Measurements from ENCODE around the gene MYZAP.

Gene MYZAP

DNA sequence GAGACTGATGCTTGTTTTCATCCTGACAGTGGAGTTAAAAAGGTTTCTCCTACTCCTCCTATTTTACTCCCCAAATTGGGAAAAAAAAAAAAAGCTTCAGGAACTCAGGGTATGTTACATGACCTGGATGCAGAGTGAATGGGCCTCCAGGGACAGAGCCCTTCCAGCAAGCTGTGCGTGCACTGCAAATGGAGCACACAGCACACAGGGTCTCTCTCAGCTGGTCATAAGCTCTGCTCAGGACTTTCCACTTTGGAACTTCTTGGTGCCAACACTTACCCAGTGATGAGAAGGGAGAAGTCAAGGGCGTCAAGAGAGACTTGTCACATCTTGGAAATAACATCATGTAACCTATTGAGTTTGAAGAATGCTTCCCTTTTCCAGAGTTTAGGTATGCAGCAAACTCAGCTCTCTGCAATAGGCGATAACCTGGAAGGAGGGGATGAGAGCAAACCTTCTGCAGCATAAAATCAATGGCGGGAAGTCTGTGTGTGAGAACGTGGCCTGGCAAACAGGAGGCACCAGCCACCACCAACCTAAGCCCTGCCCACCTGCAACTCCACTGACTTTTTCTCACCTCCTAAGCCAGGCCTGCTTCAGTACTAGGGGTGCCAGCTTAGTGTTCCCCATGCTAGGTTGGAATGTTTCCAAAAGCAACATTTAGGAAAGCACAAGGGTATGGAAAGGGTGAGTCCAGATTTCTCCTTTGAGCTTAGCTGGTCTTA is 39.8 kb downstream of the MYZAP start:
- DNase-seq, result no peak

DNA sequence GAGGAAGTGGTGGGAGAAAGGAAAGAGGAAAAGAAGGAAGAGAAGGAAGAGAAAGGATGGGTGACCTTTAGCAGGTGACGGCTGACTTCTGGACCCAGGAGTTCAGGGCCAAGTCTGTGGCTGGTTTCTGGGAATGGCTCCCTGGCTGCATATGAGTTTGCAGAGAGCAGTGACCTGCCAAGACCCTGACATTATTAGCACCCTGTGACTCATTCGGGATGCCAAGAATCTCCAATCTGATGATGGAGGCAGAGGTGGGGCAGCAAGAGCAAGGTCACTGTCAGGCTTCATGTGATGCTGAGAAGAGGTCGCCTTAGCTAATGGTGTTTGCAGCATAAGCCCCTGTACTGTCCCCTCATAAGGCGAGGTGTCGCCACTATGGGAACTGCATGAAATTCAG is 42.6 kb downstream of the MYZAP start:
- no peak for DNase-seq

DNA sequence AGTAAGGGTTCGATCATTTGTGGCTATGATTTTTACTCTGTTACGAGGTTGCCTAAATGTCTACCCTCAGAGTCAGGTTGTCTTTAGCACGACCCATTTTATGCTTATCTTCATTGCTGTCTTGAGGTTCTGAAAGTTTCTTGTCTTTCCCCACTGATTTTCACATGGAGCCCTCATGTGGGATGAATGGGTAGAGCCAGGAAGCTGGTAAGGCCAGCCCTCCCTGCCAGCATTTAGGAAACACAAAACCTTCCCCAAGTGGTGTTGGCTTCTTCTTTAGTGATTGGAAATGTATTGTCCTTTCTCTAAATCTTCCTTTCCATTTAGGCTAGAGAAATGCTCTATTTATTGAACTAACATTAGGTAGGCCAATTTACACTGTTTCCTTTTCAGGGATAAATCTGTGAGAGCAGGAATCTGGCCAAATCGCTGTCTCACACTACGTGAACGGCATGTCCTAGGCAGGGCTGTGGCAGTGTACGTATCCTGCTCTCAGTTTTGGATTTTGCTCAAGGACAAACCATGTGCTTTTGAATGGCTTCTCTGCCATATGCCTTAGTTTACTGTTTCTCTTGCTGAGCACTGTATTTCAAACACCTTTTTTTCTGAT is 43.7 kb downstream of the MYZAP start:
- no peak for DNase-seq

DNA sequence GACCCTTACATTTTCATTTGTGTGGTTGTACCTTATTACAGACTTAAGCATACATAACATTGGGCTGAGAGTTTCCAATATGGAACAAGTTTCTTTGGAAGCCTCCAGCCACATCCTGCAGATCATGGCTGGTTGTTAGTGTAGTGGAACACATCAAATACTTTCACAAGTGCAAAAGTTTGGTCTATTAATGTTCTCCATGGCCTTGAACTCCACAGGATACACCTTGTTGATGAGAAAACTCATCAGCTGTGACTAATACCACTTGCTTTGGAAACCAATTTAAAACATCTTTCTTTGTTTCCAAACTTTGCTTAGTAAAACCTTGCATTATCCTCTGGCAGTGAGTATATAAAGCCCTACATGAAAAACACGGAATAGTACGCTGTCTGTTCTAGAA is 46.1 kb downstream of the MYZAP start:
- DNase-seq, result no peak

DNA sequence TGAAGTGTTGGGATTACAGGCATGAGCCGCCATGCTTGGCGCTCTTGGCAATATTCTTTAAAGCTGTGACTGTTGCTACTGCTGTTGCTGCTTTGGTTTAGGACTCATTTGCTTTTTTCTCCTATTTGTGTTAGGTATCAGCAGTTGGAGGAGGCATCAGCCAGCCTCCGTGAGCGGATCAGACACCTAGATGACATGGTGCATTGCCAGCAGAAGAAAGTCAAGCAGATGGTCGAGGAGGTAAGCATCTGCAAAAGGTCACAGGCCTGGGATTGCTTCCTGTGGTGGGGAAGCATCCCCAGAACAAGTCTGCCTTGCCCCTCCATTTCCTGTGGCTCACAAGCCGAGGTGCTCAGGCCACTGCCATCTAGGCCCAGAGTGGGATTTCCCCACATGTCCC is 47.6 kb downstream of the MYZAP start:
- DNase-seq, result no peak

DNA sequence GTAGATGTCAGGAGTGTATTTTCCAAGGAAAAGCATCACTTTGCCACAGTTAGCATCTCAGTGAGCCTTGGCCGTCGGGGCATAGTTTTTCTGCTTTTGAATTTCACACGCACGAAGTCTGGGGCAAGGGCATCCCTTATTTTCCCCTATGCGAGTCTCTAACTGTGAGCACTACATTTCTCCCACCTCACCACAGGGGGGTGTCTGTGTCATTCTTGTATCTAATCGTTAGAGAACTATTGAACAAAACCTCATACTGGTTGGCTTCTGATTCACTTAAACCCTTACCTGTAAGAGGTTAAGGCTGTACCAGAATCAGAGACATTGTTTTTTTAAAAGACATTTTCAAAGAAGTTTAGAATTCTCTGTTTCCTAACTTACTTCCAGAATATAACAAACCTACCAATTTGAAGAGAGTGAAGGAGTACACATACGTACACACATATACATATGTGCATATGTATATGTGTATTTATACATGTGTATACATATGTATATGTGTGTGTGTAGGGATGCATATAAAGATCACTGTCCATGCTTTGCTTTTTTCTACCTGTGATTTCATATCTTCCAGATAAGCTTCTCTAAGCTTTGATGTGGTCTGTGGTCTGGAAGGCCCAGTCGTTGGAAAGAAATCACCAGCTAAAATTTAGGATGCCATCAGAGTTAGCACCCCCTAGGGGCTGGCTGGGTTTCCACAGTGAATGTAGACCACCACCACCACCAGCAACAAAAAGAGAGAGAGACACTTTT is 49.4 kb downstream of the MYZAP start:
- no peak for DNase-seq

DNA sequence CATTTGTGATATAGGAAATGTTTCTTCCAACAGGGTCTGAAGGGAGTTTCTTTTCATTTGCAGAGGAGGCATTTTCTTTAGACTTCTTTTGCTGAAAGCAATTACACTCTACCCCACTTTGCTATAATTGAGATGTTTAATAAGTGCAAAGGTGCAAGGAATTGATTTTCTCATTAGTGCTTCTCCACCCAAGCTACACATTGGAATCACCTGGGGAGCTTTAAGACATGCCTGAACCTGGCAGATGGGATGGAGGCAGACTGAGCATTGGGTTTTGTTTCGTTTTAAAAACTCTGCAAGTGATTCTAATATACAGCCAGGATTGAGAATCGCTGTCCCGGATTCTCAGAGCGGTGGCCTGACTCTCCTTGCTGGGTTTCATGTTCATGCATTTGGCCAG is 52.1 kb downstream of the MYZAP start:
- no peak for DNase-seq

DNA sequence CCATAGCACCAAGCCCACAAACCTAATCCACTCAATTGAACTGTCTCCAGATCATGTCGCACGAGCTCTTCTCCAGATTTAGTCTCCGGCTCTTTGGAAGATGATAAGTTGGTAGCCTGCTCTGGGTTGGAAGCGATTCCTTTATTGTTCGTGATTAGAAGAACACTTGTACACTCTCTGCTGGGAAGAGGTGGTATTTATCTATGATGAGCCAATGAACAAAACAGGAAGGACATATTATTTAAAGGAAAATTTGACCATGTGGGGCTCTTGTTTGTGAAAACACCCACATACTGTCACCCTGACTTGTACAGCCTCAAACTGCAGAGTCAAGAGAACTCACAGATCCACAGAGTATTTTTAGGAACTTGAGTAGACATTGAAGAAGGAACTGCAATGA is 54.4 kb downstream of the MYZAP start:
- DNase-seq, result no peak

DNA sequence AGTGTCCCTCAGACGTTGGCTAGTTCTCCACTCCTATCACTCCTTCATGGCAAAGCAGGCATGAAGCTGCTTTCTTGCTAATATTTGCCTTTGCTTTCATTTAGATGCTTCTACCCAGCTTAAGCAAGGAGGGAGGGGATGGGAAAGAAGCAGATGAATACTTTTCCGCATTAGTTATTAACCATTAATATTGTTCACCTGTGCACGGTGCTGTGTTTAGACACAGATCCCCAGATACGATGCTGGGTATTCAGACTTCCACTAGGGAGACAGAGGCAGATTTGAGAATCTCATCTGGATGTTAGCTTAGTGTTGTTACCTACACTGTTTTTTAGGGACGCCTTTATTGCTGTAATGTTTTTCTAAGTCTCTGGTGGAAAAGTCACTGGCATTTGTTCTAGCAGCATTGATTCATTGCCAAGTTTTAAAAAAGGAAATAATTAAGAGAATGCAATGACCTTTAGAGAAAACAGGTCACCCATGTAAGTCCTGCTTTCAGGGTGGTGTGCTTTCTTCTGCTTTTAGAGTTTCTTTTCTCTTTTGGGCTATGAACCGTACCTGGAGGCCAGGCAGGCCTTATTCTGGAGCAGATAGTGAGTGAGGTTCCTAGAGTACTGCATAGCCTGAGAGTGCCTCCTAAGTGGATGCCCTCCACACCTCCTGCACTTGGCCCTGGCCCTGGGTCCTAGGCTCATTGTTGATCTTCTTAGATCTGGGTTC is 55.5 kb downstream of the MYZAP start:
- DNase-seq, result no peak

DNA sequence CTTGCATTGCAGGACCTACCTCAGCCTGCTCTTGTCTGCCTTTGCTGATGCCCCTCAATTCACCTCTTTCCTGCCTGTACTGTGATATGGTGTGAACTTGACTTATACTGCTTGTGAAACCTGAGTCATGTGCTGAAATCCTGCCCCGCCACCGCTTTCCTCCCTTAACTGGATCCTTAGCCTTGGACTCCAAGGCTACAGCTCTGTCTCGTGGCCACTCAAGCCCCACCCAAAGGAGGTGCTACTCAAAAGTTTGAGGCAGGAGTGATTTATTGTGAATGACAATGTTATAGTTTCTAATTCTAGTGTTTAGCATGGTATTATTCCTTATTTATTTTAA is 56.1 kb downstream of the MYZAP start:
- DNase-seq, result no peak

DNA sequence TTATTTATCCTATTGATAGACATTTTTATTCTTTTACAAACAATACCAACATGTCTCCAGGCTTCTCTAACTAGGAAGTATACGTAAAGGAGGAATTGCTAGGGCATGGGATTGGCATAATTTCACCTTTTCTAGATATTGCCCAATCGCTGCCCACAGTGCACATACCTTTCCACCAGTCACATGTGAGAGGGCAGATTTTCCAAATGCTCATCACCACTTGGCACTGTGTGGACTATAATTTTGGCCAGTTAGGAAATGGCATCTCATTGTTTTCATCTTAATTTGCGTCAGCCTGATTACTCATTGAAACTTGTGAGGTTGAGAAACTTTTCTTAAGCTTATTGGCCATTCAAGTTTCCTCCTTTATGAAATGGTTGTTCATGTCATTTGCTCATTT is 57.4 kb downstream of the MYZAP start:
- DNase-seq, result no peak

DNA sequence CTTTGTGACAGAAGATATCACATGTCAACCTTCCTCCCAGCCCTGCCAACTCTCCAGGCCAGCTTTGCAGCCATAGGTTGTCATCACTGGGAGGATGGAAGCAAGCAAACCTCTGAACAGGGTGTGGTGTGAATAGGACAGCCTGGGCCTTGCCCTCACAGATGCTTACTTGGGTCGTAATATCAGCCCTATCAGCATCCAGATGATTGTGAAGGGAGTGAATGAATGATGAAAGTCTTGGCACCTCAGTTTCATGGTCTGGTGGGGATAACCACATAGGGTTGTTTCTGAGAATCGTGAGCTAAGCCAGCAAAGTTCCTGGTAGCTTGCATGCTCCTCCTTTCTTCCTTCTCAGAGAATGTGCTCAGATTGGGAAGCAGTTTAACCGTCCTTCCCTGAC is 59.7 kb downstream of the MYZAP start:
- no peak for DNase-seq

DNA sequence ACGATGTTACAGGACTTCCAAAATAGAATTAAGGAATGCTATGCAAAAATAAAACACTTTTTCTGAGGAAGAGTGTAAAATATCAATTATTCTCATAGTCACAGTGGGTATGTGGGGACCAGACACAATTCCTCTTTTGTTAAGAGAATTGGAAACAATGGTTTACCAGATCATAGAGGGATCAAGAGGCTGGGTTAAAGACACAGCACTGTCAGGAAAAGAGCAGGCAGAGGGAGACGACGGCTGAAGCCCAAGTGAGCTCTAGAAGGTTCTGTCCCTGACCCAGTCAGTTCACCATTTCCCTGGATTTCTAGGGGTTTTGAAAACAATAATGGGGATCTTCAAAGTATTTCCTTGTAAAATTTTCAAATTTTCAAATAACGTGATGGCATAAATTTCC is 60.8 kb downstream of the MYZAP start:
- no peak for DNase-seq

DNA sequence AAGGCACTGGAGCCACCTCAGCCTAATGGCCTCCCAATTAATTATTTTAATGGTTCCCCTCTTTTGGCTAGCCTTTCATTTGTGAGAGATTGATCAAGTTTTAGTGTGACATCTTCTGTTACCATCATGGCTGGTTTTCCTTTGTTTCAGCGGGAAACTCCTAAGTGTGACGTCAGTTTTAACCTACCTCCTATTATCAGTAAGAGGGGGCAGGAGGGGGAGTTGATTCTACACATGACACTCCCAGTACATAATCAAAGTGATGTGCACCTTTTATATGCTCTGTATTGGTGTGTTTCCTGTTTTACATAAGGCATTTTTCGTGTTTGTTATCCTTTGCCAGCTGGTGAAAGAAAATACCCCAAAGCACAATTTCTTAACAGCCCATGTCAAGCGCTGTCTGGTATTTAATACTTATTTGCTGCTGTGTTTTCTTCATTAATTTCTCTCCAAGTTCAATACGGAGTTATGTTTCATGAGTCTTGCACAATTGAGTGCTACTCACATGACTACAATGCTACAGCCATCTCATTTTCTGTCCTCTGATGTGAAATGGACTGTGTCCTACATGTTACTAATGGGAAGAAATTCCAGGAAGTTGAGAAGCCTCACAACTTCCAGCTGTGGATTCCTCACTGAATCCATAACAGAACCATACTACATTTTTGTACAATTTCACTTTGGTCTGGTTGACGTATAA is 62.6 kb downstream of the MYZAP start:
- no peak for DNase-seq

DNA sequence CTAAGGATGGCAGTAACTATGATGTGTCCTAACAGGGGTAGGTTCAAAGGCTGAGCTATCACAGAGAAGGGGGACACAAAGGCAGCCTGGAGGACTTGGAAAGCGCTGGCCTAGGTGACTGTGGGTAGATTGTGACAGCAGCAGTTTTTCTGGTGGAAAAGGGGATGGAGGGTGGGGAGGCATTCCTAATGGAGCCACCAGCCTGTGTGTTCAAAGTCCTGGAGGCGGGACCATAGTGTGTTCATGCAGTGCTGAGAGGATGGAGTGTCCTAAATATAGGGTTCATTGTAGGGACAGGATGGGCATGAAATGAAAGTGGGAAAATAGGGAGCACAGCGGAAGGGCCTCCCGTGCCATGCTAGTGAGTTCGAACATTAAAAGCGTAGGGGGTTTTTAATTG is 63.3 kb downstream of the MYZAP start:
- no peak for DNase-seq

DNA sequence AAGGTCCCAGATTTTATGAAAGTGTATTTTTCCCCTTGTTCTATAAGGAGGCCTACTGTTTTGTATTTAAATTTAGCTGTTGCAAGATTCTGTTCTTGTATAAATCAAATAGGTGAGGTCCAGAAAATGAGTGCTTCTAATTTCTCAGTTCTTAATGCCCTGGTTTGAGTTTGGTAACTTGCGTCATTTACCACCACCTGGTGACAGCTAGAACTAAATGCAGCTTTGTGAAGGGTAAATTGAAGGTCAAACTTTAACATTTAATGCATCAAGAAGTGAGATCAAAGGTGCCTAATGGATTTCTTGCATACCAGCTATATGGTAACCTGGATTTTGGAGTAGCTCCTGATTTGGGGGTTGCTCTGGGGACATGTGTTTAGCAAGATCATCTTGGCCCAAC is 64.1 kb downstream of the MYZAP start:
- no peak for DNase-seq

DNA sequence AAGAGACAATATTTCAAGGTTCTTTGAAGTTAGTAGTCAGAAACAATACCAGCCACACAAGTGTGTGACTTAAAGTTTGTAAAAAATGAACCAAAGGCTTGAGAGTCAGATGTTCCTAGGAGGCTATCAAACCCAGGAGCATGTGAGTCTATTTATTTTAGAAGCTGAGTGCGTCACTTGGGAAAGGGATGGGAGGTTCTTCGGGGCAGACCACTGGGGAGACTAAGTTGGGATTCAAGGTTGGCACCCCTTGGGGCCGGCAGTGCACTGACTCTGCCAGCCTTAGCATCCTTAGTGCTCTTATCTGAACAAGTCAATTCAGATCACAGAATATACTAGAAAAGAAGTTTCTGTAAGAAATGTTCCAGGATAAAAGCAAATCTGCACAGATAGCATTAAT is 64.7 kb downstream of the MYZAP start:
- no peak for DNase-seq

DNA sequence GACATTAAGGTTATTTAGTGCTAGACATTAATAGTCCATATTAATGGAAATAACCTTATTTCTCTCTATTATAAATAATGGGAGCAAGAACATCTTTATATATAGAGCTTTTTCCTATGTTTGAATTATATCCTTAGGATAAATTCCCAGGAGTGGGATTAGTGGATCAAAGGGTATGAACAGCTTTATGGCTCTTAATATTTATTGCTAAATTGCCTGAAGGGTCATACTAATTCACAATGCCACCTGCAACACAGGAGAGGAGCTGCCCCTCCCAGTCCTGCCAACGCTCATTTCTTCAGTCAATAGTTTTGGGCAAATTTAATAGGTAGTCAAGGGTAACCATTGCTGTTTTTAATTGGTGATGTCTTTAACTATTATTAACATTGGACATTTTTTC is 65.9 kb downstream of the MYZAP start:
- no peak for DNase-seq

DNA sequence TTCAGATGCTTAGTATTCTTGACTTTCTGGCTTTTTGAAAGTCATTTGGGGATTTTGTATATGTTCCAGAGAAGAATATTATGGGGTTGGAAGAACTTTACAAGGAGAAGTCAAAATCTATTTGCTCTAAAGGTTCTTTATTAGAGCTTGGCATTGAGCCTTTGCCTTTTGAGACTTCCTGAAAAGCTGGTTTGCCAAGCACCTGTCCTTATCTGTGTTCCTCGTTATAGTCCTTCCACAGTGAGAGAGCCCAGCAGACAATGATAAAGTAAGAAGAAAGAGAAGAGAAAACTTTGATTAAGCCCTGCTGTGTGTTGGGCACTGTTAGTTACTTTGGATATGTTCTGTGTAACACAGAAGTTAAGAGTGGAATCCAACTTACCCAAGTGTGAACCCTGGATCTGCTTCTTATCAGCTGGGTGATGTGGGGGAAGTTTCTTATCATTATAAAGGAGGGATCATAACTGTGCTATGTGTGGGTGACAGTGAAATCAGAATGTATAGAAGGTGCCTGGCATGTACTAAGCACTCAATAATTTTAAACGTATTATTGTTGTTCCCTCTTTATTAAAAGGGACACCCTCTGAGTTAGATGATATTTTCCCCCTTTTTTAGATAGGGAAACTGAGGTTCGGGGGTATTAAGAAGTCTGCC is 70.5 kb downstream of the MYZAP start:
- DNase-seq, result no peak

DNA sequence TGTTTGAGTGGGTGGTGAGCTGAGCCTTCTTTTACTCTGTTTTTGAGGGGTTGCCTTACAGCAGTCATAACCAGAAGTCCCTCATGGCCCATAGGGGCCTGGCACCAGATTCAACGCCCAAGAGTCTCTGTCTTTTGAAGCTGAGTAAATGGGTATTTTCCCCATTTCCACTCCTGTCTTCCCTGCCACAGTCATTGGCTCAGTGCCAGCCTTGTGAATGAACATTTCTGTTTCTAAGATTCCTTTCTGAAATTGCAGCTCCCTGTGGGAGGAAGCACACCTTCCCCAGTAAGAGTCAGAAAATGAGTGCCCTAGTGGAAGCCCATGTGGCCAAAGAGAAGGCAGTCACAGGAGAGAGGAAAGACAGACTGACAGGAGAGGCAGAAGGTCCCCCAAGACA is 71.1 kb downstream of the MYZAP start:
- no peak for DNase-seq

DNA sequence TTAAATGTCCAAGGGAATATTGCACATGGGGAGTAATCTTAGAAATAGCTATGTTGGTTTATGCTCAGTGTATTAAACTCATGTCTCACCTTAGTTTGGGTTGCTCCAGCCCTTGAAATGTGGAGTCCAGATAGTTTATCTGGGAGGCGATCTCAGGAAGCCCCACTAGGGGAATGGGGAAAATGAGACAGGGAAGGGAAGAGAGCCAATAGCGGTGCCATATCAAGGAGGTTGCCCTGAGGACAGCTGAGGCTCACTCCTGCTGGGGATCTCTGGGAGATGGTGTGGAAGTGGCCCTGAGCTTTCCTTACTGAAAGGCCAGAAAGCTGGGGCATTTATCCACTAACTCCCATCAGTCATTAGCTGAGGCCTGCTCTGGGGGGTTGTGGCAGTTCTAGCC is 71.6 kb downstream of the MYZAP start:
- no peak for DNase-seq

DNA sequence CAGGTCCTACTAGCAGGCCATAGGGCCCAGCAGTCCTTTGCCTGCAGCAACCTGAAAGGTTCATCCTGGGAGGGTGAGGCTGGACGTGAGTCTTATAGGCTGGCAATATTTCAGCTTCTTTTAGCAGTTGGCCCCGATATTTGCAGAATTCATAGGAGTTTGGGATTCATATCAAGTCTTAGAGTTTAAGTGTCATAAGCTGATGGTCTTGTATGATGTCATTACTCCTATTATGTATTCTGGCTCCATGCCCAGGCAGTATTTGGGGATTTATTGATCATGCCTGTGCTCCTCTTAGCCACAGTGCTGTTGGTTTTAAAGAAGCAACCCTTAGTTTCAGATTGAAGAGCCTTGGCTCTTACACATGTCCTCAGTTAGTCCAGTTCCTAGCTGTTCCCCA is 73.5 kb downstream of the MYZAP start:
- DNase-seq, result no peak

DNA sequence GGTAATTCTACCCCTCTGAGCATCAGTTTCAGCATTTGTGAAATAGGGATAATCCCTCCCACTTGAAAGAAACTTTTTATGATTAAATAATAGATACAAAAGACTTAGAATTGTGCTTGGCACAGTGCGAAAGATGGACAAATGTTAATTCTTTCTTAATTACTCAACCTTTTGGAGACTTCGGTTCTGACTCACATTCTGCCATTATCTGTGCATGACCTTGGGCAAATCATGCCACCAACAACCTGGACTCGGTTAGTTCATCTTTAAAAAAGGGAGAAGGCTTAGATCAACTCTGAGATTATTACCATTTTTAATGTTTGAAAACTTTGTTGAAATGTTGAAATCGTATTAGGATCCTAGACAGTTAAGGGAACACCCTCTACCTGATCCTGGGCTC is 74.2 kb downstream of the MYZAP start:
- DNase-seq, result no peak

All from DMS 273 treated with DMSO at 0.1 percent for 48 hours (cell line).